Stimulated activated CD8-positive, alpha-beta memory T cell treated with anti-CD3 and anti-CD28 coated beads, Interleukin-12 subunit alpha, Interleukin-12 subunit beta, amount 100 ng/mL, for 24 hours (primary cell): Measurements from ENCODE around the gene SDSL.

ENCODE experiments used
- DNase-seq: peaks from one replicate; pipeline ENCODE4 v3.0.0-alpha.2; 2020; ENCODE audit errors: extremely low read depth

The SDSL gene

GRCh38 chr12:113420996-113421595, 1.1 kb upstream of the SDSL start:
- DNase-seq = no peak

GRCh38 chr12:113422886-113423669, 898 bp downstream of the SDSL start:
- no peak for DNase-seq

- DNase-seq = no peak
These were observed 2.3 kb downstream of the SDSL start for GRCh38 chr12:113424456-113424855.

GRCh38 chr12:113424915-113425823, 3.0 kb downstream of the SDSL start:
- DNase-seq = no peak

GRCh38 chr12:113425960-113426453, 3.8 kb downstream of the SDSL start:
- no peak for DNase-seq

- no peak for DNase-seq
These were observed 5.7 kb downstream of the SDSL start for GRCh38 chr12:113427882-113428281.

- no peak for DNase-seq
These were observed 6.3 kb downstream of the SDSL start for GRCh38 chr12:113428482-113428881.

GRCh38 chr12:113432986-113433385, 10.8 kb downstream of the SDSL start:
- DNase-seq = no peak

- DNase-seq = no peak
These were observed 13.2 kb downstream of the SDSL start for GRCh38 chr12:113435367-113435766.

GRCh38 chr12:113436586-113436985, 14.4 kb downstream of the SDSL start:
- DNase-seq = no peak

- no peak for DNase-seq
These were observed 15.0 kb downstream of the SDSL start for GRCh38 chr12:113436993-113437728.

- DNase-seq = no peak
These were observed 15.5 kb downstream of the SDSL start for GRCh38 chr12:113437729-113438100.

GRCh38 chr12:113438523-113439300, 16.5 kb downstream of the SDSL start:
- DNase-seq = no peak

GRCh38 chr12:113439301-113439597, 17.1 kb downstream of the SDSL start:
- DNase-seq = no peak

GRCh38 chr12:113439606-113440030, 17.4 kb downstream of the SDSL start:
- no peak for DNase-seq

GRCh38 chr12:113440336-113440735, 18.2 kb downstream of the SDSL start:
- no peak for DNase-seq

GRCh38 chr12:113440947-113441782, 19.0 kb downstream of the SDSL start:
- no peak for DNase-seq

GRCh38 chr12:113443030-113443539, 20.9 kb downstream of the SDSL start:
- no peak for DNase-seq

- no peak for DNase-seq
These were observed 23.5 kb downstream of the SDSL start for GRCh38 chr12:113445544-113446171.
